Measurements from ENCODE around the gene VWF.

DNA sequence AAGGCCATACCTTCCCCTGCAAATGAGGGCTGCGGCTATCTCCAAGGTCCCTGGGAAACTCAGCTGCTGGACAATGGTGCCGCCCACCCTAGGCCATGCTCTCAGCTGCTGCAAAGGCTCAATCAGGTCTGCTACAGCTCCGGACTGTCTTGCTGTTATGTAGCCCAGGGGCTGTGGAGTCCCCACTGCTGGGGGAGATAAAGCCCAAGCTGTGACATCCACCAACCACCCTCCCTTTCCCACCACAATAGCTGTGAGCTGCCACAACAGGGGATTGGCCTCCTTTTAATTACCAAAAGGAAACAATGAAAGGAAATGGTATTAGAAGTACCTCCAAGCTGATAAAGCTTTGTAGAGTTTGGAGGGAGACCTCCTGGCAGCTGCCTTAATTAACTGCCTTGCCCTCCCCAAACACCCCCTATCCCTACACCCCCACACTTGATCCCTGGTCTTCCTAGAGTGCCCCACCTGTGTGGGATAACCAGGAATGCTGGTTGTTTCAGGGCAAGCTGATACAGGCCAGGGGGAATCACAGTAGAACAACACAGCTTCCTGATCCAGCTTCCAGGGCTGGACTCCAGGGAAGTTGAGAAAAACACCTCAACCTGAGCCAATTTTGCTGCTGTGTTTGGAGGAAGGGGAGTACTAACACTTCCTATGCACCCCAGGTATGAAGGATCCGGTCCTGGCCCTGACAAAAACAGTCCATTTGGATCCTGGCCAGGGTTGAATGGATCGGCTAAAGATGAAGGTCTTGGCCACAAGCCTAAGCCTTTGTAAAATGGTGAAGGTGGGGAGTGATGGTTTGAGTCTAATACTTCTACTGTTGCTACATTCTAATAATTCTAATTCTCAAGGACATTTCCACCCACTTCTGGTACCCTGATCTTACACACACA, at the start of gene VWF:
- TF ChIP-seq POLR2A (IDR thresholded peaks at IDR 0.05), result peak in 2 of 4 donors; percentile 54
- TF ChIP-seq, protein P1, sequence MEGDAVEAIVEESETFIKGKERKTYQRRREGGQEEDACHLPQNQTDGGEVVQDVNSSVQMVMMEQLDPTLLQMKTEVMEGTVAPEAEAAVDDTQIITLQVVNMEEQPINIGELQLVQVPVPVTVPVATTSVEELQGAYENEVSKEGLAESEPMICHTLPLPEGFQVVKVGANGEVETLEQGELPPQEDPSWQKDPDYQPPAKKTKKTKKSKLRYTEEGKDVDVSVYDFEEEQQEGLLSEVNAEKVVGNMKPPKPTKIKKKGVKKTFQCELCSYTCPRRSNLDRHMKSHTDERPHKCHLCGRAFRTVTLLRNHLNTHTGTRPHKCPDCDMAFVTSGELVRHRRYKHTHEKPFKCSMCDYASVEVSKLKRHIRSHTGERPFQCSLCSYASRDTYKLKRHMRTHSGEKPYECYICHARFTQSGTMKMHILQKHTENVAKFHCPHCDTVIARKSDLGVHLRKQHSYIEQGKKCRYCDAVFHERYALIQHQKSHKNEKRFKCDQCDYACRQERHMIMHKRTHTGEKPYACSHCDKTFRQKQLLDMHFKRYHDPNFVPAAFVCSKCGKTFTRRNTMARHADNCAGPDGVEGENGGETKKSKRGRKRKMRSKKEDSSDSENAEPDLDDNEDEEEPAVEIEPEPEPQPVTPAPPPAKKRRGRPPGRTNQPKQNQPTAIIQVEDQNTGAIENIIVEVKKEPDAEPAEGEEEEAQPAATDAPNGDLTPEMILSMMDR (IDR thresholded peaks at IDR 0.05), result no peak
- TF ChIP-seq POLR2AphosphoS5 (IDR thresholded peaks at IDR 0.05), result peak; percentile 22 to 30
- no peak for TF ChIP-seq EP300 (IDR thresholded peaks at IDR 0.05)

Data from upper lobe of left lung (tissue), 4 donors.